Measurements from ENCODE around the gene OSBPL6.
"Not testable (repeated sequence)": the region's sequence is repeated elsewhere in the genome, so short reads cannot be mapped to it uniquely, and the experiment has no call there.

OSBPL6 gene

DNA sequence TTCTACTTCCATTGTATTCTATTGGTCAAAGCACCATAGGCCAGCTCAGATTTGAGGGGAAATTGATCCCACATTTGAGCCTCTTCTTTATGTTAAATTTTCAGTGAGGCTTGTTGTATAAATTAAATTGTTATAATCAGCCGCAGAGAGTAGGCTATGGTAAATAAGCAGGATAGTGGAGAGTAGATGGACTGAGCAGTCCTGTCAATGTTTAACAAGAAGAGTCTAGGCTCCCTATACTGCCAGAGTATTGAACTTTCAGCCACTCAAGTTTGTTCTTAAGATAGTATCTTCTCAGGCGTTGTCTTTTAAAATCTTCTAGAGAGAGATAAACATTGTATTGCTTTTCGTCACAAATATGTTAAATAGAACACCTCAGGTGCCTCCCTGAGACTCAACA, 155.7 kb downstream of the OSBPL6 start:
- DNase-seq (ENCODE audit: low read depth): no peak

DNA sequence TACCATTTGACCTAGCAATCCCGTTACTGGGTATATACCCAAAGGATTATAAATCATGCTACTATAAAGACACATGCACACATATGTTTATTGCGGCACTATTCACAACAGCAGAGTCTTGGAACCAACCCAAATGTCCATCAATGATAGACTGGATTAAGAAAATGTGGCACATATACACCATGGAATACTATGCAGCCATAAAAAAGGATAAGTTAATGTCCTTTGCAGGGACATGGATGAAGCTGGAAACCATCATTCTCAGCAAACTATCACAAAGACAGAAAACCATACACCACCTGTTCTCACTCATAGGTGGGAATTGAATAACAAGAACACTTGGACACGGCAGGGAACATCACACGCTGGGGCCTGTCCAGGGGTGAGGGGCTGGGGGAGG, 163.4 kb downstream of the OSBPL6 start:
- DNase-seq (ENCODE audit: low read depth): not testable (repeated sequence)

DNA sequence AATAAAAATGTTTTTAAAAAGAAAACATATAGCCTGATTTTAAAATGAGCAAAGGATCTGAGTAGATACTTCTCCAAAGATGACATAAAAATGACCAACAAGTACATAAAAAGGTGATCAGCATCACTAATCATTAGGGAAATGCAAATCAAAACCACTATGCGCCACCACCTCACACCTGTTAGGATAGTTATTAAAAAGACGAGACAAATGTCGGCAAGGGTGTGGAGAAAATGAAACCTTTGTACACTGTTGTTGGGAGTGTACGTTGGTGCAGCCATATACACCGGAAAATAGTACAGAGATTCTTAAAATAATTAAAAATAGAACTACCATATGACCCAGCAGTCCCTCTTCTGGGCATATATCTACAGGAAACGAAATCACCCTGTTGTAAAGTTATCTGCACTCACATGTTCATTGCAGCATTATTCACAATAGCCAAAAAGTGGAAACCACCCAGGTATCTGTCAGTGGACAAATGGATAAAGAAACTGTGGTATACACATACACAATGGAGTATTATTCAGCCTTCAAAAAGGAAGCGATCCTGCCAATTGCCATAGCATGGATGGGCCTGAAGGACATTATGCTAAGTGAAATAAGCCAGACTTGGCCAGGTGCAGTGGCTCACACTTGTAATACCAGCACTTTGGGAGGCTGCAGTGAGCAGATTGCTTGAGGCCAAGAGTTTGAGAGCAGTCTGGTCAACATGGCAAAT, 165.0 kb downstream of the OSBPL6 start:
- no peak for DNase-seq (ENCODE audit: low read depth)

DNA sequence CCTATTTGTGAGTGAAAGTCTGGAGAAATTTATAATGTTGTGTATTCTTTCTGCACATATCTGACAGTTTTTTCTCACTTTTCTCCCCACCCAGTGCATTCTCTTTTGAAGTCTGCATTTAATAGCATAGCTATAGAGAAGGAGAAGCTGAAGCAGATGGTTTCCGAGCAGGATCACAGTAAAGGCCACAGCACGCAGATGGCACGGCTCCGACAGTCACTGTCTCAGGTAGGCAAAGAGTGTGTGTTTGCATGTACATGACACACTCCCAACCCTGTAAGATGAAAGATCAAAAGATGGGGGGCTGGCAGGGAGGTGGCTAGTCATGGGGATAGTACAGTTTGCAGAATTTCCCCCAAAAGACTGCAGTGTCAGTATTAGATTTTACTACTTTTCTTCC, 167.3 kb downstream of the OSBPL6 start:
- DNase-seq (ENCODE audit: low read depth): no peak

DNA sequence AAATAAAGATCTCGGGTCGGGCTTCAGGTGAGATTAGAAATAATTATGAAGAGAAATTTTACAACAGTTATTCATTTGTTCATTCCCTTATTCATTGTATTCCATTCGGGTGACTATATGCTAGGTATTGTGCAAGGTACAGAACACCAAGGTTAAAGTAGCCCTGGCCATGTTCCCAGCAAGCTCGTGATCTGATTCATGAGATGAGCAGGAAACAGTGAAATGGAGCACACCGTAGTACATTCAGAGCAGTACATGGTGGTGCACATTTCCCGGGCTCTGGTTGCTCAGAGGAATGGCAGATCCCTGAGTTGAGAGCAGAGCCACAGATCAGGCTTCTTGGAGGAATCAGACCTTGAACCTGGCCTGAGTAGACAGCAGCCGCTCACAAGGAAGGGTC, 168.9 kb downstream of the OSBPL6 start:
- DNase-seq (ENCODE audit: low read depth): no peak

DNA sequence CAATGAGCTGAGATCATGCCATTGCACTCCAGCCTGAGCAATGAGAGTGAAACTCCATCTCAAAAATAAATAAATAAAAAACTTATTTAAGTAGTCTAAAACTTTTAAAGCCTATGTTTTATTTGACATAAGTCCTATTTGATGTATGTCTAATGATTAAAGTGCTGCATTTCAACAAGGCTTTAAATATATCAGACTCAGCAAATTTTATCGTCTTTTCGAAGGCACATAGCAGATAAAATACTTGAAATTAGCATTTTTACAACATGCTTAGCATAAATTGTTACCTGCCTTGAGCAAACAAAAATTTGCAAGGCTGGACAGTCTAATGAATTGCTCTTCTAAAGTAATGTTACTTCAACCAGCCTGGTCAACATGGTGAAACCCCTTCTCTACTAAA, 170.8 kb downstream of the OSBPL6 start:
- no peak for DNase-seq (ENCODE audit: low read depth)

DNA sequence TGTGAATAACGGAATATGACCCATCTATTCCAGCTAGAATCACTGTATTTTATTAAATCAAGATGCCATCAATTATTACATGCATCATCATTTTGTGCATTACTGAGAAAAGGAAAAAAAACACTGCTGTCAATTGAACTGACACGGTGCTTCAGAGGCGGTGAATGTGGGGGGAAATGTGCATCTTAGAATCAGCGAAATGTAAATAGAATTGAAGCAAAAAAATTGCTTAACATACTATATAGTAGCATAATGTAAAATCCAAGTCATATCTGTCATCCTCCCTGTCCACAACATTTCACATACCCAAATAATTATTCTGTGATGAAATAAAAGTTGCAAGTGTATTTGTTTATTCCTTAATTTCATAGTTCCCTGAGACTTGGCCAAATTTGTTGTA, 172.1 kb downstream of the OSBPL6 start:
- DNase-seq (ENCODE audit: low read depth): no peak

DNA sequence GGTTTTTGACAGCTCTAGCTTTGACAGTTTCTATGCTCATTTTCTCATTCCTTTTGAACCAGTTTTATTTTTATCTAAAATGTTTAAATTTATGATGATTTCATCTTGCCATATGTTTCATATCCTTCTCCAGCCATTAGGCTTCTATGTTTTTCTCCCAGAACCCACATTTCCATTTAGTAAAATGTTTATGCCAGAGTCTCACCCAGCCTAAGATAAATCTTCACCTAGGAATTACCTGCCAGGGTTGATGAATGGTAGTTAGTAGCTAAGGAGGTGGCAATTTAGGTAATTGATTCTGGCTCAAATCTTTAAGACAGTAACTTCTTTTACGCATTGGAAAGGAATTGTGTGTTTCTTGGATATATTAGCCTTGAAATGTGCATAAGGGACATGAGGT, 173.0 kb downstream of the OSBPL6 start:
- DNase-seq (ENCODE audit: low read depth): no peak

DNA sequence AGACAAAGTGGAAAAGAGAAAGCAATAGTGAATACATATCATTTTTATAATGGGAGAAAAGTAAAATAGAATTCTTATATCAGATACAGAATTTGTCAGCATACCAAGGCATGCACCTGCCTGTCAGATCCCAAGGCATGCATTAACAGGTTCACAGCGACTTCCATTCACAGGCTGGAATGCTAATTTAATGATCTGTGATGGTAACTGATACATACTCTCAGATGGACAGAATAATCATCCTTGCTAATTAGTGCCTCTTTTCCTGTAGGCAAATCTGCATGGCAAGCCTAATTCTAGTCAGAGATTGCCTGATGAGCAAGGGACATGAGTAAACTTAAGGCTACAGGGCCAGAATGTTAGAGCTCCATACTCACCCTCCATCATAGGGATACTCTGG, 180.6 kb downstream of the OSBPL6 start:
- no peak for DNase-seq (ENCODE audit: low read depth)

DNA sequence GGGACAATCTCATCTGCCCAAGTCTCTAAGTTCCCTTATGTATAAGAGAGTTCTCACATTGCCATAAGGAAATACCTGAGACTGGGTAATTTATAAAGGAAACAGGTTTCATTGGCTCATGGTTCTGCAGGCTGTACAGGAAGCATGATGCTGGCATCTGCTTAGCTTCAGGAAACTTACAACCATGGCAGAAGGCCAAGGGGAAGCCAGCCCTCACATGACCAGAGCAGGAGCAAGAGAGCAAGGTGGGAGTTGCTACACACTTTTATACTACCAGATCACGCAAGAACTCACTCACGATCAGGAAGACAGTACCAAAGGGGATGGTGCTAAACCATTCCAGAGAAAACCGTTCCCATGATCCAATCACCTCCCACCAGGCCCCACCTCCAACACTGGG, 182.7 kb downstream of the OSBPL6 start:
- DNase-seq (ENCODE audit: low read depth): no peak

DNA sequence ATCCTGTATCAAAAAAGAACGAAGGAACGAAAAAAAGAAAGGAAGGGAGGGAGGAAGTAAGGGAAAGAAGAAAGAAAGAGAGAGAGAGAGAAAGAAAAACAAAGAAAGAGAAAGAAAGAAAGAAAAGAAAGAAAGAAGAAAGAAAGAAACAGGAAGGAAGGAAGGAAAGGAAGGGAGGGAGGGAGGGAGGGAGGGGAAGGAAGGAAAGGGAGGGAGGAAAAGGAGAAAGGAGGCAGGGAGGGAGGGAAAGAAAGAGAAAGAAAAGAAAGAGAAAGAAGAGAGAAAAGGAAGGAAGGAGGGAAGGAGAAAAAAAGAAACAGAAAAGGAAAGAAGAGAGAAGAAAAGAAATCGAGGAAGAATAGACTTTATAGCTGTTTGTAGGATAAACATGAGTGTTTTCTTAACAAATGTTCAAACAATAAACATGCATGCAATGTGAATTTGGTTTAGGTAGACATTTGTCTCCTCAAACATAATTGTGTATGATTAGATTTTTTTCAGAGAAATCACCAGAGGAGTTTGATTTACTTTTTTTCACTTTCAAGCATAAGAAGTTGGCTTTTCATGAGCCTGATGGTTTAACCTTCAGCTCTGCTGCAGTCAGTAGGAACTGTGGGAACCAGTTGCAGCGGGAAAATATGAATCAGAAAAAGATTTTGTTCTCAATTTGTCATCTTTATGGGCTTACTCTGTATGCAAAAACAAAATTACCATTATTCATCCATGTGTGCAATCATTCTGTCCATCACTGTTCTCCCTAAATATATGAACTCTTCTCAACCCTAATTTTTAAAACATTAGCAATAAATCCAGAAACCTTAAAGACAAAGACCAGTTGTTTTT, 185.1 kb downstream of the OSBPL6 start:
- DNase-seq (ENCODE audit: low read depth): no peak

DNA sequence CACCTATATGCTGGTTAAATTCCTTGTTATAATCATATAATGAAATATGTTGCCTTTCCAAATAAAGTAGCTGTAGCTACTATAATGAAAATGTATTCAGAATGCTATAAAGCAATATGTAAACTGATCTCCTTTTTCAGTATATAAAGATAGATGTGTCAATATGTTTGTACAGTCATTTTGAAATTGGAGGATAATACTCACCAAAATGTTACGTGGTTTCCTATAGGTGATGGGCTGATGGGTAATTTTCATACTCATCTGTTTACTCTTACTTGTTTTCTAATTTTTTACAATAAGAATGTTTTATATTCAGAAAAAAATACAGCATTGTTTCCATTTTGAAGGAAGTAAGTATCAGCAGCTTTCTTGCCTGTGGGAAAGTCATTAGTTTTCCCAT, 186.5 kb downstream of the OSBPL6 start:
- DNase-seq (ENCODE audit: low read depth): no peak

DNA sequence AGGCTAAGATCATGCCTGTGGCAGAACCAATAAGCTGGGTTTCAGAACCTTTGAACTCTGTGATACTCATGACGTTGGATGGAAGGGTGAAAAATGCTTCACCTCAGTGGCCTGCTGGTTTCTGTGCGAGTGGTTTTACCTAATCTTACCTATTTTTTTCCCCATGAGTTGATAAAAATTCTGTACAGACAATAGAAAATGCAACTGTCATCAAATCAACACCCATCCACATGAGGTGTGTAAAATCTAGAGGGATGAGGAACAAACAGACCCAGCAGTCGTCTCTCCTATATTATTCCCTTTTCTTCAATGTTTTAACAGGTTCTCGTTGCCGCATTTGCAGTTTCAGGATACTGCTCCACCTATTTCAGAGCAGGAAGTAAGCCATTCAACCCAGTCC, 189.4 kb downstream of the OSBPL6 start:
- no peak for DNase-seq (ENCODE audit: low read depth)

DNA sequence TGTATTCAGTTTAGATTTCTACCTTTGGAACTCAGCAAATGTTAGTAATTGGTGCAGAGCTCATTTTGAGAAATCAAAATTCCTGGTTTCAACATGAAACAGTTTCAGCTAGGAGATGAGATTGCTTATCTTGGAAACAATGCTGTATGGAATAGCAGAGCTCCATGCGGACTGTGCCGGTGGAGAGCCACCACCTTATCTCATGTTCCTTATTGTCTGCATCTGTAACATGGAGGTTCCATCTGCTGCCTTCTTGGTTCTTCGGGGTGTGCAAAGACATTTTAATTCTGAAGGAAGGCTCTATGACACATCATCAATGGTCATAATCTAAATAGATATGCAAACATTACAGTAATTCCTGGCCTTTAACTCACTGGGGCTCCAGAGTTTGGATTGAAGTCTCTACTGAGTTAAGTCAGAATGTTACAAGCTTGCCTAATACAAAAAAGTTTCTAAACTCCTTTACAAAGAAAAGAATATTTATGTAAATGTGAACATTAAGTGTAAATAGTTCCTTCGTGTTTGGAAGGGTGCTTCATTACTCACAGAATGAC, 191.4 kb downstream of the OSBPL6 start:
- no peak for DNase-seq (ENCODE audit: low read depth)

DNA sequence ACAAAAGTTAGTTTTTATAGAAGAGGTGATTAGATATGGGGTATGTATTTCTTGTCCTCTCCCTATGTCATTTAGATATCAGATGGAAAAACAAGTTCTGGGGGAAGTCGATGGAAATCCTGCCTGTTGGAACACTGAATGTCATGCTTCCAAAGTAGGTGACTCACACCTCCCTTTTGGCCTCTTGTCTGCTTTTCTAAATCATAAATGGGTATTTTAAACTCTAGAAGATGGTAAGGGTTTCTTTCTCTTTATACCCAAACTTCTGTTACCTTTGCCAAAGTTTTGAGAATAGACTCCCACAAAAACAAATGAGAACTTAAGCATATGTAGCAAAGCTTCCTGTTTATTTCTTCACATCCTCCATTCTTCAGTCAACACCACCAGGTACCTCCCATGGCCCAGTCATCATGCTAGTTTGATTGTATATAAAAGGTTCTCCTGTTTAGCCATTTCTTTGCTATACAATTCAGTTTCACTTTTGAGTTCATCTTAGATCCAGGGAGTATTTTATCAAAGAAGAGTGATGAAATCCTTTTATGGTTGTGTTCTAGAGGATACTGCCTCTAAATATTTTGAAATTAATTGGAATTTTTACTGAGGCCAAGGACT, 192.8 kb downstream of the OSBPL6 start:
- DNase-seq (ENCODE audit: low read depth): no peak

DNA sequence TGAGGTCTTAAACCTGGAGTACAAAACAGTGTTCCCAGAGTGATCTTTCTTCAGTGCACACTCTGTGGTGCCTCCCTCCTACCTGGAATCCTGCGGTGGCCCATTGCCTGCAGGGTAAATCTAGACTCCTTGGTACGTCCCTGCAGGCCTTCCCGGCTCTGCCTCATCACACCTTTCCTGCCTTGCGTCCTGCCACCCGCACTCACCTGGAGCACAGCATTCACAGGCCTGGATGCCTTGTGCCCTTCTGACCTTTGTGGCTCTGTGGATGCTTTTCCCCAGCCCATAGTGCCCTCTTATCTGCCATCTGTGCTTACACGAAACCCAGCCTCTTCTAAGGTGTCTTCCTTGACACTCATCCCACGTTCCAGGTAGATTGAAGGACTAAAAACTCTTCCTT, 194.0 kb downstream of the OSBPL6 start:
- DNase-seq (ENCODE audit: low read depth): no peak

DNA sequence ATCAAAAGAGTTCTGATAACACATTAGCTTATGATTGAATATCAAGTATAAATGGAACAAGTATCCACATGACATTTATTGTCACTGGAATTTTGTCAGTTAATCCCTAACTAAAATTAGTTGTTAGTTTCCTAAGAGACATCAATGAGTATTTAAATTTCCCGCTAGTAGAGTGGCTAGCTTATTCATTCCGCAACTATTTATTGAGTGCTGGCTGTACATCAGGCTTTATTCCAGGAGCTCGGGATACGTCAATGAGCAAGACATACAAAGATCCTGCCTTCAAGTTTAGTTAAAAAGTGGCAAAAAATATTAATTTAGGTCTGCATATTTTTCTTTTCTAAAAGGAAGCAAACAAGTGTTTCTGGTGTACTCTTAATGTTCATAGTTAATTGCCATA, 197.4 kb downstream of the OSBPL6 start:
- no peak for DNase-seq (ENCODE audit: low read depth)

DNA sequence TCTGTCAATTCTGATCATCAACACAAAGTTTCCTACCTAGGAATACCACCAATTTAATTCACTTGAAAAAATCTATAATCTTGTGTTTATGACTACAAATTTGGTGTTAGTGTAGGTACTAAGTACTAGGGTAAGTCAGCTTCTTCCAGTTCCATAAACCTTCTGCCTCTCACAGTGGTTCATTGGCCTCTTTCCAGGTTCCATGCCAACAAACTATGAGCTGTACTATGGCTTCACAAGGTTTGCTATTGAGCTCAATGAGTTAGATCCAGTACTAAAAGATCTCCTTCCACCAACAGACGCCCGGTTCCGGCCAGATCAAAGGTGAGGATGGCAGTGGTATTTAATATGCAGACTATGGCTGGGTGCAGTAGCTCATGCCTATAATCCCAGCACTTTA, 197.9 kb downstream of the OSBPL6 start:
- DNase-seq (ENCODE audit: low read depth): no peak

DNA sequence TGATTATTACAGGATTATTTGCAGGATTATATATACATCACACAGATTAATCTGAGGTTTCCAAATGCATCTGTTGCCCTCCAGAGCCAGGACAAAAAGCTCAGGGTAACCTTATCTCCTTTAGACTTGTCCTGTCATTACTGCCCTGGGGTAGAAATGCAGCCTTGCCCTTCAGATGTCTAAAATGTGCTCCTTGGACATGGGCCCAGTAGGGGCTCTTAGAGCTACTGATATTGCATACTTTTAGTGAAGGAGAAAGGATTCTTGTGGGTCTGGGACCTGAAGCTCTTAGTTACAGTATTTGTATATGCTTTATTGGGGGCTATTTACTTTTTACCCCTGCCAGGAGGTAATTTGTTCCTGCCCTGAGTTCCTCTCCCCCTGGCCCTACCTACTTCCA, 200.5 kb downstream of the OSBPL6 start:
- no peak for DNase-seq (ENCODE audit: low read depth)

DNA sequence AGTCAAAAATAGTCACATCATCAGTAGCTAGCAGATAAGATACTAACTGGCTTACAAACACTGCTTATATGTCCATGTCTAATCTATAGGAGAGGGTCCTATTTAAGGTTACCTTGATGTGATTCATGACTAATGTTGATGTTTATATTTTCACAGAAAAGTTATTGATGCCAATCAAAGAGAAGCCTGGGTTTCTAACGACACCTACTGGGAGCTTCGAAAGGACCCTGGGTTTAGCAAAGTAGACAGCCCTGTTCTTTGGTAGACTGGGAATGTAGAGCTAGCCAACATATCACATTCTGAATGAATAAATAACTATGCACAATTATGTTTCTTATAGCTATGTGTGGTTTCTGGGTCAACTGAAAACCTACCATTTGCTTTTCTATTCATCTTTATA, 201.0 kb downstream of the OSBPL6 start:
- DNase-seq (ENCODE audit: low read depth): no peak

DNA sequence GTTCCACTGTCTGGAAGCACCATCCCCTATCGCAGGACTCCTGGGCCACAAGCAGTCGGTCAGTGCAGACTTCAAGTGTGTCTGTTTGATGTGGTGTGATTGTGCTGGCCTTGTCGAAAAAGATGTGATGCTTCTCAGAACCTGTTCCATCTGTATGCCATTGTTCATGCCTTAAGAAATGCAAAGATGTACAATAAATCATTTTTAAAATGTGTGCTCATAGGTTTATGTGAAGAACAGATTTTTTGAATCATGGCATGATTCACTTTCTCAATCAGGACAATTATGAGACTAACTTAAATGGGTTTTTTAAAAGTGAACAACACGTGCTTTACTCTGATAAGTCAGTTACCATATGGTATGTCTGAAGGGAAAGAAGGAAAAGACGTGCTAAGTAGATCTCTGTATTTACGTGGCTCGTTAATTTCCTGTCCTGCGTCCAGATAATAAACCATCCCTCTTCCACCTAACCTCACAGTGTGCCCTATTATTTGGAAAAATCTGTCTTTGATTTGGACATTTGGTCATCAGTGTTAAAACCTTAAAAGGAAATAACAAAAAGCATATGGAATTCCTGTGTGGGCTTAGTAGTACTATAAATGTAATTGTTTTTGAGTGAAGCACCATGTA, 201.7 kb downstream of the OSBPL6 start:
- DNase-seq (ENCODE audit: low read depth): no peak

DNA sequence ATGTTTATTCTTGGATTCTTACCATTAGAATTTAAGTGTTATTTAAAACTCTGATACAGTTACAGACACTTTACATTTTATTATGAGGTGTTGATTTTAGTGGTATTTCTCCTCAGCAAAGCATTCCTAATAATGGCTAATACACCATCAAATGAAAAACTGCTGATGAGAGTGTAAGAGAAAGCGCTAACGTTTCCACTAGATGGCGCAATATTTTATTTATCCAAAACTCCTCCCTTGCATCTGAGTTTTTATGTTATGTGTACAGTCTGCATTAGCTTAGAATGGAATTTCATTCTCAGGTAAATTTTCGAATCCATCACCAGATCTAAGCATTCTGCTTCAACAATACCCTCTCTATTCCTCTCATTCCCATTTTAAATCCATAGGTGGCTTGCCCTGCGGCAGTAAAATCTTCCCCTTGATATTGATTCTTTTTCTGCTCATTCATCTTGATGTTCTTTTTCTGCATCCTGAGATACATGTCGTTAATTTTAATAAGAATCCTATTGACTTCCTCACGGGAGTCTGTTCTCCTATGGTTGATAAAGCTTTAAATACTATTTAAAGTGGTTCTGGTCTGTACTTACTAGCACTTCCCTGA, 202.8 kb downstream of the OSBPL6 start:
- DNase-seq (ENCODE audit: low read depth): no peak

All from stimulated activated CD8-positive, alpha-beta memory T cell treated with anti-CD3 and anti-CD28 coated beads, Interleukin-4, amount 100 ng/mL, for 24 hours (primary cell).